H1 (cell line): ENCODE results near the gene PCBP4. TPM values are rescaled to one million over a fixed set of nuclear protein-coding genes. Genes with fewer than 3 reads are reported as not detected.

Experiments
- CREB1 ChIP-seq: IDR thresholded peaks from 2 replicates; pipeline ENCODE4 v1.6.1; 2012; ENCODE audit warnings: inconsistent platforms
- GABPA ChIP-seq: IDR thresholded peaks from 2 replicates; pipeline ENCODE4 v1.6.1; 2011; ENCODE audit warnings: mild to moderate bottlenecking, low read length, moderate library complexity, borderline replicate concordance; ENCODE audit not compliant: insufficient read depth
- NRF1 ChIP-seq: IDR thresholded peaks from 2 replicates; pipeline ENCODE4 v1.6.1; 2011; ENCODE audit warnings: mild to moderate bottlenecking, low read depth, low read length, improper control_type of control experiment
- polyA plus RNA-seq, 7 experiments: library from polyadenylated mRNA; depleted of rRNA in 3 of 7; stranded (reverse) in 5 of 7; unstranded in 2 of 7; fragments of >200 nt in 5 of 7; fragments of 200-250 nt in 2 of 7; gene quantifications; 1 replicate in 5 of 7; 2 replicates in 1 of 7; 4 replicates in 1 of 7; pipeline versions ENCODE4 v1.2.1 to v1.2.3, GENCODE V29; 2011 to 2013; ENCODE audit warnings: missing spikeins in 2 of 7, mixed read lengths in 2 of 7
- total RNA-seq: library from RNA; stranded (reverse); fragmentation: NEBNext Ultra II Directional; extraction: Animal tissue kit (Norgen Biotek cat#: 25700); gene quantifications from 2 replicates; pipeline ENCODE4 v1.2.1, GENCODE V29; 2021

The PCBP4 gene
- total and polyA plus RNA-seq, 2 of the 8 experiments (the other 6 are each of a cell fraction or from before 2014, with no cell fraction given), result 16.4 to 34.1 TPM

- TF ChIP-seq GABPA (no peak), NRF1 (no peak), CREB1 (no peak)
These were observed 19.9 kb downstream of the PCBP4 start (continued) for GRCh38 chr3:51947215-51947900.
